BE2C (cell line): ENCODE results near the gene B4GALT4. TPM values are rescaled to one million over a fixed set of nuclear protein-coding genes. Genes with fewer than 3 reads are reported as not detected.

Experiments
- DNase-seq: peaks from one replicate; pipeline ENCODE4 v3.0.0-alpha.2; 2020
- H3K27me3 ChIP-seq: fragments of 250-450 bp; sonication (Bioruptor Pico); 2 replicates; pipeline ENCODE4 v1.5.1; 2020; ENCODE audit warnings: mild to moderate bottlenecking
- H3K36me3 ChIP-seq: fragments of 250-450 bp; sonication (Bioruptor Pico); 2 replicates; pipeline ENCODE4 v1.5.1; 2020; ENCODE audit warnings: mild to moderate bottlenecking
- H3K4me1 ChIP-seq: fragments of 250-450 bp; sonication (Bioruptor Pico); 2 replicates; pipeline ENCODE4 v1.5.1; 2020
- H3K4me3 ChIP-seq: 2 replicates; pipeline ENCODE4 v1.5.1; 2011; ENCODE audit warnings: low read depth, low read length
- H3K9me3 ChIP-seq: fragments of 250-450 bp; sonication (Bioruptor Pico); 2 replicates; pipeline ENCODE4 v1.5.1; 2020
- CTCF ChIP-seq: IDR thresholded peaks from 2 replicates; pipeline ENCODE4 v1.5.1; 2012; ENCODE audit warnings: mild to moderate bottlenecking, low read depth, low read length
- polyA plus RNA-seq: library from polyadenylated mRNA; unstranded; fragments of >200 nt; gene quantifications from one replicate; pipeline ENCODE4 v1.2.1, GENCODE V29; 2012; ENCODE audit warnings: low read depth, missing spikeins; ENCODE audit not compliant: insufficient read length, insufficient read depth

The B4GALT4 gene
- polyA plus RNA-seq: 18.8 TPM

DNA sequence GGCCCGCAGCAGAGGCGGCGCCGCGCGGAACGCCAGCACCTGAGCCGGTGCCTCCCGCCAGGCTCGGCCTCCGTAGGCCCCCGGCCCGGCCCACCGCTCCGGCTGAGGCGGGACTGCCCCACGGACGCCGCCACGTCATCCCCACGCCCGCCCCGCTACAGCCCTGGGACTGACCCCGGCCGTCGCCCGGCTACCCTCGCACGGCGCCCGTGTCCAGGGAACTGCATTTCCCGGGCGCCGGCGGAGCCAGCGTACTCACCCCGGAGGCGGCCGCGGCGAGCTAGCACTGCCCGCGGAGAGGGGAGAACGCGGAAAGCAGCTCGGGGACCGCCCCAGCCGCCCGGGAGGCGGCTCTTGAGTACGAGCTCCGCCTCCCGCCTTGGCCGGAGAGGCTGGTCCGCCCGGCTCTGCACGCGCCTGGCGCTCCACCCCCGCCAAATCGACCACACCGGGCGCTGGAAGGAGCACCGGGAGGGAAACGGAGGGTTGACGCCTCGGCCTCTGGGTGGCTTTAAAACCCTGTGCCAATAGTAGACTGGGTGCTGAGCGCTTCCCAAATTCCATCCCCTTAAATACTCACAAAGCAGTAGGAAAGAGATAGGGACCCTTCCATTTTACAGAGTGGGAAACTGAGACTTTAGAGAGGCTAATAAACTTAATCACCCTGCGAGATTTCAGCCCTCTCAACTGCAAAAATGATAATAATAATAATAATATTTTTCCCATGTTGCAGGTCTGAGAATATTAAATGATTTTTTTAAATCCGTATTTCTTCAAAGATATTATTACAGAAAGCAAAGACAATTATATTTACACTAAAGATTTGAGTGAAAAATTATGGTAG lies at the start of gene B4GALT4:
B4GALT4 (minus strand) TSS at position 288 of the 844 bp plus-strand sequence. CDS start 10,779 bp downstream, outside the sequence.
- Histone ChIP-seq H3K9me3 (no peaks in the 10 kb centered on the region), H3K36me3 (no peaks in the 10 kb centered on the region), H3K4me1 (no peaks in the 10 kb centered on the region), H3K4me3 (peak within 1 kb of the TSS; percentile 60), H3K27me3 (no peaks in the 10 kb centered on the region)
- peak; percentile 92 for DNase-seq
- 0 out of 2 replicates have a peak, but pooled peaks have one; percentile 5 for TF ChIP-seq CTCF

DNA sequence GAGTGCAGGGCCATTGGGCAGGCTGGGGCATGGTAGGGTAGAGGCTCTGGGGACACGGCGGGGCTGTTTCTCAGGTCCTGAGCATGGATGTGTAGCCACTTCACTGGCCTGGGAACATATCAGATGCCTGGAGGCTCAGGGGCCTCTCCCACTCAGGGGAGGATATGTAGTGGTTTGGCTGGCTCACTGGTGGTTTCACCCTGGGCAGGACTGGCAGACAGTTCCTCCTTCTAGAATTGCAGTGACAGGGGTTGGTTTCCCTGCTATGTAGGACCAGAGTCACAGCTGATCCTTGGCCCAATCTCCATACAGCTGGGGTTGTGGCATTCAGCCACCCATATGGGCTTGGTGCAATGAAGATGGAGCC lies 48.7 kb upstream of the B4GALT4 start:
- no peaks in the 10 kb centered on the region for H3K36me3 ChIP-seq
- no peaks in the 10 kb centered on the region for H3K9me3 ChIP-seq
- no peaks in the 10 kb centered on the region for H3K4me1 ChIP-seq
- no peak overlapping the region for H3K4me3 ChIP-seq
- H3K27me3 ChIP-seq: no peaks in the 10 kb centered on the region
- DNase-seq: no peak
- no peak for TF ChIP-seq CTCF

DNA sequence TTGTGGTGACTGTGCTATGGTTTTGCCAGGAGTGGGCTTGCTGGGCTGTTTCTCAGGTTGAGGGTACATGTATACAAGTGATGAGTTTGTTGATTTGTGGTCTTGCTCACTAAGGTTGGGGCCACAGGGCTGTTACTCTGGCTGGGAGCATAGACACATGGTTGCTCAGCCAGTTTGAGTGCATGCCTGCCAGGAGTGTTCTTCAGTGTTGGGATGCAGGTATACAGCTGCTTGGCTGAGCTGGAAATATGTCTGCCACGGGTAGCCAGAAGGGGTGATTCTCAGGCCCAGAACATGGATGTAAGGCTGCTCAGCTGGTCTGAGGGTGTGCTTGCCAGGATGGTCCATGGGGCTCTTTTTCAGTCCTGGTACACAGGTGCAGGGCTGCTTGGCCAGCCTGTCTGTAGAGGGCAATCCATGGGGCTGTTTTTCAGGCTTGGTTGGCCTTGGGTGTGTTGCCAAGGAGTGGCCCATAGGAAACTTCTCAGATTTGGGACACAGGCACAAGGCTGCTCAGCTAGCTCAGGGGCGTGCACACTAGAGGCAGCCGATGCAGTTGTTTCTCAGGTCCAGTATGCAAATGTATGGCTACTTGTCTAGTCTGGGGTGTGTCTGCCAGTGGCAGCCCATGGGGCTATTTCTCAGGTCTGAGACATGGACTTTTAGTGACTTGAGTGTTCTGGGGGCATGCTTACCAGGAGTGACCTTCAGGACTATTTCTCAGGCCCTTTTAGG lies 48.2 kb upstream of the B4GALT4 start:
- H3K9me3 ChIP-seq: no peaks in the 10 kb centered on the region
- H3K4me3 ChIP-seq: no peak overlapping the region
- no peaks in the 10 kb centered on the region for H3K27me3 ChIP-seq
- H3K4me1 ChIP-seq: no peaks in the 10 kb centered on the region
- no peak for DNase-seq
- H3K36me3 ChIP-seq: no peaks in the 10 kb centered on the region
- TF ChIP-seq CTCF: no peak

- H3K27me3 ChIP-seq: no peaks in the 10 kb centered on the region
- DNase-seq: no peak
- H3K9me3 ChIP-seq: no peaks in the 10 kb centered on the region
- no peak for TF ChIP-seq CTCF
- no peak overlapping the region for H3K4me3 ChIP-seq
- H3K36me3 ChIP-seq: no peaks in the 10 kb centered on the region
- no peaks in the 10 kb centered on the region for H3K4me1 ChIP-seq
These were observed 39.0 kb upstream of the B4GALT4 start for GRCh38 chr3:119279584-119280243.

- TF ChIP-seq CTCF: no peak
- H3K9me3 ChIP-seq: no peaks in the 10 kb centered on the region
- H3K4me3 ChIP-seq: no peak overlapping the region
- no peaks in the 10 kb centered on the region for H3K27me3 ChIP-seq
- no peak for DNase-seq
- H3K4me1 ChIP-seq: no peaks in the 10 kb centered on the region
- no peaks in the 10 kb centered on the region for H3K36me3 ChIP-seq
These were observed 38.5 kb upstream of the B4GALT4 start for GRCh38 chr3:119279101-119279554.
